Caco-2 (cell line): ENCODE data around the gene NT5C3B. TPM values are rescaled to one million over a fixed set of nuclear protein-coding genes. Genes with fewer than 3 reads are reported as not detected.

Experiments
- BruUV-seq: library from RNA; stranded (reverse); fragments of 400-500 nt; replicated peaks from 2 replicates; lab custom pipeline; 2021; lab: Mats Ljungman, UMichigan
- CTCF ChIA-PET: fragments of 300-600 bp; sonication (Branson Sonifier 250); formaldehyde crosslinking; loops from one replicate; lab custom pipeline; 2022; ENCODE audit warnings: antibody characterized with exemption; lab: Charles Lee
- POLR2A ChIA-PET: fragments of 300-600 bp; sonication (Branson Sonifier 250); formaldehyde crosslinking; loops from one replicate; lab custom pipeline; 2022; ENCODE audit warnings: antibody characterized with exemption; lab: Charles Lee
- DNase-seq, 2 experiments: peaks; one replicate each; pipeline versions ENCODE4 v3.0.0 to v3.0.0-alpha.2; 2020 to 2022
- H3K27me3 ChIP-seq: replicated peaks from 2 replicates; pipeline ENCODE4 v1.6.0; 2011; ENCODE audit warnings: low read length; ENCODE audit not compliant: control insufficient read depth, insufficient read depth
- H3K36me3 ChIP-seq: 2 replicates; pipeline ENCODE4 v1.5.1; 2011; ENCODE audit warnings: low read length; ENCODE audit not compliant: control insufficient read depth, insufficient read depth
- H3K4me1 ChIP-seq: fragments of 250-450 bp; sonication (Bioruptor Pico); 2 replicates; pipeline ENCODE4 v1.5.1; 2020; ENCODE audit warnings: mild to moderate bottlenecking
- H3K4me3 ChIP-seq: 2 replicates; pipeline ENCODE4 v1.5.1; 2011; ENCODE audit warnings: low read depth, mild to moderate bottlenecking, control low read depth, low read length
- H3K9me3 ChIP-seq: fragments of 250-450 bp; sonication (Bioruptor Pico); 2 replicates; pipeline ENCODE4 v1.5.1; 2020; ENCODE audit warnings: mild to moderate bottlenecking, moderate library complexity
- H3K27ac Mint-ChIP-seq: one replicate; pipeline ENCODE4 v1.8.0; 2022; ENCODE audit warnings: mixed read lengths; ENCODE audit not compliant: unreplicated experiment
- H3K27me3 Mint-ChIP-seq: one replicate; pipeline ENCODE4 v1.8.0; 2022; ENCODE audit warnings: mixed read lengths; ENCODE audit not compliant: insufficient read depth, unreplicated experiment
- H3K36me3 Mint-ChIP-seq: one replicate; pipeline ENCODE4 v1.8.0; 2022; ENCODE audit warnings: mild to moderate bottlenecking, mixed read lengths; ENCODE audit not compliant: insufficient read depth, unreplicated experiment
- H3K4me1 Mint-ChIP-seq: one replicate; pipeline ENCODE4 v1.8.0; 2022; ENCODE audit warnings: low read depth, mixed read lengths; ENCODE audit not compliant: unreplicated experiment
- H3K4me3 Mint-ChIP-seq: one replicate; pipeline ENCODE4 v1.8.0; 2022; ENCODE audit warnings: mild to moderate bottlenecking, moderate library complexity, mixed read lengths; ENCODE audit not compliant: unreplicated experiment
- H3K9me3 Mint-ChIP-seq: one replicate; pipeline ENCODE4 v1.8.0; 2022; ENCODE audit warnings: mixed read lengths; ENCODE audit not compliant: unreplicated experiment
- intact Hi-C: fragments of 100-400 bp; cut with micrococcal nuclease; formaldehyde crosslinking; loops from one replicate; pipeline ENCODE4 v1.10.0; 2022; ENCODE audit not compliant: unreplicated experiment
- total RNA-seq: library from RNA; stranded (reverse); gene quantifications from 2 replicates; pipeline ENCODE4 v1.2.3, GENCODE V29; 2022
- TF ChIP-seq, protein P1 (sequence below), 2 experiments: fragments of 200-600 bp in 1 of 2; IDR thresholded peaks; 1 replicate in 1 of 2; 2 replicates in 1 of 2; pipeline versions ENCODE4 v1.5.1 to v1.8.0; 2011 to 2022; ENCODE audit warnings: antibody characterized with exemption in 1 of 2, control low read depth in 1 of 2, inconsistent platforms in 1 of 2, low read depth in 1 of 2, low read length in 1 of 2, mild to moderate bottlenecking in 1 of 2, moderate library complexity in 1 of 2; ENCODE audit not compliant: insufficient read depth in 1 of 2, severe bottlenecking in 1 of 2, unreplicated experiment in 1 of 2

NT5C3B gene
- total RNA-seq, 1 experiment from 2014 or later: 94.5 TPM

DNA sequence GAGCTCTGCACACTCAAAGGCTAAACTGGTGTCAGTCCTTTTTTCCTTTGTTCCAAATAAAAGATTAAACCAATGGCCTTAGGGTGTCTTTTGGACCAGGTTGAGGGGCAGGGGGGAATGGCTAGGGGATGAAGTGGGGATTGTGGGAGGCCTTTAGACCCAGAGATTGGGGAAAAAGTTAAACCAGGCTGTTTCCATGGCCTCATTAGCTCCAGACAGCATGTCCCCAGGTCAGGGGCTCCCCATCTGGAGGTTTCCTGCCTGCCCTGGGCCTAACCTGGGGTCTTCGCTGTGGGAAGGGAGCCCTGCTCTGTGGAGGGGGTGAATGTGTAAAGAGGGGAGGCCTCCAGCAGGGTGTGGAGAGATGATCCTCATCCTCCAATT, 12.9 kb downstream of the NT5C3B start:
- intact Hi-C loops: no loop called here
- DNase-seq: no peak
- Mint-ChIP-seq H3K27ac (peak overlapping the region; percentile 67), H3K36me3 (peaks cover 61% of the 10 kb centered on the region), H3K27me3 (no peaks in the 10 kb centered on the region), H3K9me3 (no peaks in the 10 kb centered on the region), H3K4me1 (no peaks in the 10 kb centered on the region), H3K4me3 (no peak overlapping the region)
- no TSS peak for BruUV-seq
- Histone ChIP-seq H3K4me1 (no peaks in the 10 kb centered on the region), H3K36me3 (peaks cover 1% of the 10 kb centered on the region), H3K9me3 (no peaks in the 10 kb centered on the region), H3K4me3 (no peak overlapping the region), H3K27me3 (no peaks in the 10 kb centered on the region)
- CTCF ChIA-PET: no interaction called here
- TF ChIP-seq, protein P1, sequence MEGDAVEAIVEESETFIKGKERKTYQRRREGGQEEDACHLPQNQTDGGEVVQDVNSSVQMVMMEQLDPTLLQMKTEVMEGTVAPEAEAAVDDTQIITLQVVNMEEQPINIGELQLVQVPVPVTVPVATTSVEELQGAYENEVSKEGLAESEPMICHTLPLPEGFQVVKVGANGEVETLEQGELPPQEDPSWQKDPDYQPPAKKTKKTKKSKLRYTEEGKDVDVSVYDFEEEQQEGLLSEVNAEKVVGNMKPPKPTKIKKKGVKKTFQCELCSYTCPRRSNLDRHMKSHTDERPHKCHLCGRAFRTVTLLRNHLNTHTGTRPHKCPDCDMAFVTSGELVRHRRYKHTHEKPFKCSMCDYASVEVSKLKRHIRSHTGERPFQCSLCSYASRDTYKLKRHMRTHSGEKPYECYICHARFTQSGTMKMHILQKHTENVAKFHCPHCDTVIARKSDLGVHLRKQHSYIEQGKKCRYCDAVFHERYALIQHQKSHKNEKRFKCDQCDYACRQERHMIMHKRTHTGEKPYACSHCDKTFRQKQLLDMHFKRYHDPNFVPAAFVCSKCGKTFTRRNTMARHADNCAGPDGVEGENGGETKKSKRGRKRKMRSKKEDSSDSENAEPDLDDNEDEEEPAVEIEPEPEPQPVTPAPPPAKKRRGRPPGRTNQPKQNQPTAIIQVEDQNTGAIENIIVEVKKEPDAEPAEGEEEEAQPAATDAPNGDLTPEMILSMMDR (IDR thresholded peaks at IDR 0.05; ENCODE audit: insufficient read depth in 1 of 2, low read depth in 1 of 2, low read length in 1 of 2, severe bottlenecking in 1 of 2, unreplicated experiment in 1 of 2): no peak
- POLR2A ChIA-PET: interaction anchor here (0.6 to 1.5 kb wide), 2 partner anchors 22 to 37 kb away, joined by 3 to 5 read pairs; no protein-coding TSS in a partner anchor

DNA sequence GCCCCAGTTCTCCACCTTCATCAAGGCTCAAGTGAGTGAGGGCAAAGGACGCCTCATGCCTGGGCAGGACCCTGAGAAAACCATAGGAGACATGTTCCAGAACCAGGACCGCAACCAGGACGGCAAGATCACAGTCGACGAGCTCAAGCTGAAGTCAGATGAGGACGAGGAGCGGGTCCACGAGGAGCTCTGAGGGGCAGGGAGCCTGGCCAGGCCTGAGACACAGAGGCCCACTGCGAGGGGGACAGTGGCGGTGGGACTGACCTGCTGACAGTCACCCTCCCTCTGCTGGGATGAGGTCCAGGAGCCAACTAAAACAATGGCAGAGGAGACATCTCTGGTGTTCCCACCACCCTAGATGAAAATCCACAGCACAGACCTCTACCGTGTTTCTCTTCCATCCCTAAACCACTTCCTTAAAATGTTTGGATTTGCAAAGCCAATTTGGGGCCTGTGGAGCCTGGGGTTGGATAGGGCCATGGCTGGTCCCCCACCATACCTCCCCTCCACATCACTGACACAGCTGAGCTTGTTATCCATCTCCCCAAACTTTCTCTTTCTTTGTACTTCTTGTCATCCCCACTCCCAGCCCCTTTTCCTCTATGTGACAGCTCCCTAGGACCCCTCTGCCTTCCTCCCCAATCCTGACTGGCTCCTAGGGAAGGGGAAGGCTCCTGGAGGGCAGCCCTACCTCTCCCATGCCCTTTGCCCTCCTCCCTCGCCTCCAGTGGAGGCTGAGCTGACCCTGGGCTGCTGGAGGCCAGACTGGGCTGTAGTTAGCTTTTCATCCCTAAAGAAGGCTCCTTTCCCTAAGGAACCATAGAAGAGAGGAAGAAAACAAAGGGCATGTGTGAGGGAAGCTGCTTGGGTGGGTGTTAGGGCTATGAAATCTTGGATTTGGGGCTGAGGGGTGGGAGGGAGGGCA, 13.6 kb downstream of the NT5C3B start:
- no peaks in the 10 kb centered on the region for H3K27me3 ChIP-seq
- no peak overlapping the region for H3K4me3 ChIP-seq
- no peaks in the 10 kb centered on the region for H3K4me1 ChIP-seq
- TF ChIP-seq, protein P1 (IDR thresholded peaks at IDR 0.05; ENCODE audit: insufficient read depth in 1 of 2, low read depth in 1 of 2, low read length in 1 of 2, severe bottlenecking in 1 of 2, unreplicated experiment in 1 of 2): no peak
- Mint-ChIP-seq H3K27me3 (no peaks in the 10 kb centered on the region), H3K4me3 (no peak overlapping the region), H3K9me3 (no peaks in the 10 kb centered on the region), H3K4me1 (no peaks in the 10 kb centered on the region), H3K27ac (peak overlapping the region; percentile 67), H3K36me3 (peaks cover 63% of the 10 kb centered on the region)
- DNase-seq: no peak
- no peaks in the 10 kb centered on the region for H3K9me3 ChIP-seq
- POLR2A ChIA-PET: interaction anchor here (0.5 kb wide), 1 partner anchor 13 kb away, joined by 4 read pairs; no protein-coding TSS in a partner anchor
- TSS peak; percentile 52 for BruUV-seq
- CTCF ChIA-PET: interaction anchor here (0.6 kb wide), 2 partner anchors 110 to 1465 kb away, joined by 3 to 4 read pairs; no protein-coding TSS in a partner anchor
- intact Hi-C loops: no loop called here
- peaks cover 1% of the 10 kb centered on the region for H3K36me3 ChIP-seq

DNA sequence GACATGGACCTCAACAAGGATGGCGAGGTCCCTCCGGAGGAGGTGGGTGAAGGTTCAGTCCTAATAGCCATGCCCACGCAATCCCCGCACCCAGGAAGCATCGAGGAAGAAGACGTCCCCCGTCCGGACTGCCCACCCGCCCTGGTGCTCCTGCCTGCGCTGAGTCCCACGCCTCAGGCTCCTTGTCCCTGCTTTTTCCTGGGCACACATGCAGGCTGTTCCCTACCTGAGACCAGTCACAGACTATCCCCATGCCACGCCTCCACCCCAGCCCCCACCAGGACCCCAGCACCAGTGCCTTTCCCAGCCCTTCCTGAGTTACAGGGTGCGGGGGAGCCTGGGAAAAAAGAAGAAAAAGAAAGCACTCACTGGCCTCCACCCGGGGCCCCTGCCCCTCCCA, 14.3 kb downstream of the NT5C3B start:
- Histone ChIP-seq H3K27me3 (no peaks in the 10 kb centered on the region), H3K4me1 (no peaks in the 10 kb centered on the region), H3K36me3 (peaks cover 1% of the 10 kb centered on the region), H3K4me3 (no peak overlapping the region), H3K9me3 (no peaks in the 10 kb centered on the region)
- Mint-ChIP-seq H3K4me3 (no peak overlapping the region), H3K36me3 (peaks cover 61% of the 10 kb centered on the region), H3K27ac (peak overlapping the region; percentile 67), H3K27me3 (no peaks in the 10 kb centered on the region), H3K4me1 (no peaks in the 10 kb centered on the region), H3K9me3 (no peaks in the 10 kb centered on the region)
- intact Hi-C loops: no loop called here
- BruUV-seq: no TSS peak
- CTCF ChIA-PET: no interaction called here
- POLR2A ChIA-PET: no interaction called here
- no peak for DNase-seq
- TF ChIP-seq, protein P1 (IDR thresholded peaks at IDR 0.05; ENCODE audit: insufficient read depth in 1 of 2, low read depth in 1 of 2, low read length in 1 of 2, severe bottlenecking in 1 of 2, unreplicated experiment in 1 of 2): no peak
